AG09309 (cell line): ENCODE measurements around the gene HPS1.

Source experiments
- DNase-seq: peaks from one replicate; pipeline ENCODE4 v3.0.0-alpha.2; 2010; ENCODE audit warnings: low read depth
- H3K4me3 ChIP-seq: 2 replicates; pipeline ENCODE4 v1.5.1; 2011; ENCODE audit warnings: mild to moderate bottlenecking, low read depth, low read length, moderate library complexity; ENCODE audit not compliant: control insufficient read depth
- CTCF ChIP-seq: IDR thresholded peaks from 2 replicates; pipeline ENCODE4 v1.5.1; 2011; ENCODE audit warnings: mild to moderate bottlenecking, low read depth, low read length, inconsistent platforms; ENCODE audit not compliant: insufficient read depth, control insufficient read depth; ENCODE audit errors: missing control alignments

Gene HPS1

GRCh38 chr10:98408799-98409198 is 37.9 kb downstream of the HPS1 start:
- no peak for TF ChIP-seq CTCF
- DNase-seq, result no peak
- H3K4me3 ChIP-seq, result no peak overlapping the region

- no peak for DNase-seq
- TF ChIP-seq CTCF, result no peak
Observed at GRCh38 chr10:98407744-98408241, 38.9 kb downstream of the HPS1 start.

DNA sequence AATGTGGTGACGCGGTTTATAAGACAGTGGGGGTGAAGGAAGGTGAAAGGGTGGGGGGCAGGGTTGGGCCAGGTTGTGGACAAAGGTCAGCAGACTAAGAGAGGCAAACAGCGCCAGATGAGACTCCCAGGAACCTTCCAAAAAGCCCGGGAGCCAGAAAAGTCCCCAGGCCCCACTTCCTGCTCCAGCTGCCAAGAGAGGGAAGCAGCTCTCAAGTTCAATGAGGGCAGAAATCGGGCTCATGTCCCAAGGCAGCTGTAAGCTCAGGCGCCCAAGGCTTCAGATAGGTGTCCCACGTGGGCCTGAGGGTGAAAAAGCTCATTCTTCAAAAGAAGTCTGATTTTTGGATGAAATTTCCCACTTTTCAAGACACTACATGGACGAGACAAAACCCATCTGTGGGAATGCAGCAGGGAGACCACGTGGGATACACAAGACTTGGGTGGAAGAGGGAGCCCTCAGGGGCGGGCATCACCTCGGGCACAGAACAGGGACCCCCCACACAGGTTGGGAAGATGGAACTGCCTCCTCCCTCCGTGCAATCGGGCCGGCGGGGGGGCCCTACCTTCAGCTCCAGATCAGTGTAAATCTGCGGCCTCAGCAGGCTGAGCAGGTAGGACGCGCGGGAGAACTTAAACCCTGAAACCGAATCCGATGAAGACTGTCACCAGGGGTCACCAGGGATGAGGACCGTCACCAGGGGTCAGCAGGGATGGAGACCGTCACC is 39.6 kb downstream of the HPS1 start:
- DNase-seq, result no peak
- no peak for TF ChIP-seq CTCF
- H3K4me3 ChIP-seq, result no peak overlapping the region

More at GRCh38 chr10:98407744-98408241, 38.9 kb downstream of the HPS1 start:
- no peak overlapping the region for H3K4me3 ChIP-seq

- no peak for TF ChIP-seq CTCF
- no peak overlapping the region for H3K4me3 ChIP-seq
- no peak for DNase-seq
Observed at GRCh38 chr10:98405422-98405821, 41.3 kb downstream of the HPS1 start.

DNA sequence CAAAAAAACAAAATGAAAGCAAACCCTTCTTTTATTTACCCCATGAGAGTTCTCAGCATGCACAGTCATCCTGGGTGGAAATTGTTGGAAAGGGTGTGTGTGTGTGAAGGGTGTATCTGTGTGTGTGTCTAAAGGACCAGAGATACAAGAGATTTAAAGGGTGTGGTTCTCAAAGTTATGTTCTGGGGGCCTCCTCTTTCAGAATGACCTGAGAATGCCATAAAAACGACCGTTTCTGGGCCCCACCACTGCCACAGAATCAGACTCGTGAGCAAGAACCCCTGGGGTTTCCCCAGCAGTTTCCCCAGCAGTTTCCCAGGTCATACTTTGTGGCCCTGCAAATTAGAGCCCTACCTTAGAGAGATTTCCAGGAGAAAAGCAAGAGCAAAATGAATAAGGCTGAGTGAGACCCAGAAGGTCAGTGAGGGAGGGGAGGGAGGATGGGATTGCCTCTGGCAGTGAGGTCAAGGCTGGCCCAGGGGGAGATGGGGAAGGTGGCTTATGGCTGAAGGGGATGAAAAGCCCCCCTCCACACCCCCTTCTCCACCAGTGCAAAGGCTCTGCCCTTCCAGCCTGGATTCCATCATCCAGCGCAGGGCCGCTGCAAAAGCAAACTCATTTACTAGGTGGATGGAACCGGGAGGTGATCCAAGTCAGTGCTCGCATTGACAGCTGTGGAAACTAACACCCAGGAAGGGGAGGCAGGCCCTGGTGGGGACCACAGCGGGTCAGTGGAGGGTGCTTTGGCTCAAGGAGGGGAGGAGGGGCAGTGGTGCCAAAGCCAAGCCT is 42.0 kb downstream of the HPS1 start:
- TF ChIP-seq CTCF, result no peak
- H3K4me3 ChIP-seq, result no peak overlapping the region

DNA sequence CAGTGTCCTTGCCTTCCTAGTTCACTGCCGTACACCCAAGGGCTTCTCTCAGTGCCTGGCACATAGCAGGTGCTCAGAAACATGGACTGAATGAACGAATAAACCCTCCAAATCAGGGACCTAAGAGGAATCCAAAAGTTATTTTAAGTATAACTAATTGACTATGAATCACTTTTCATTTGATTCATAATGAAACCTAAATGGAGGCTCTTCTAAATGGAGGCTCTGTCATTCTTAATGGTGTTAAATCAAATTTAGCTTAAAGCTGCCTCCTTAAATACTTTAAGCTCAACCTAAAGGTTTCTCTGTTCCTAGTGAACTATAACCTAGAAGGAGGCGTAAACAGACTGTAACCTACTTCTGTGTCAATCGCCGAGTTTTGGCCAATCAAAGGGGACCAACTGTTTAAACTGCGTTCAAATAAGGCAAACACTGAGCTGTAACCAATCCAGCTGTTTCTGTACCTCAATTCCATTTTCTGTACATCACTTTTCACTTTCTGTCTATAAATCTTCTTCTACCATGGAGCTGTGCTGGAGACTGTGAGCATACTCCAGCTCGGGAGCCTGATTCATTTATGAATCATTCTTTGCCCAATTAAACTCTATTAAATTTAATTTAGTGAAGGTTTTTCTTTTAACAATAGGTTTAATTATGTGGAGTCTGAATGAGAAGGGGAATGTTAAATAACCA is 42.8 kb downstream of the HPS1 start:
- TF ChIP-seq CTCF, result no peak
- H3K4me3 ChIP-seq, result no peak overlapping the region
- DNase-seq, result no peak

More for the DNA sequence above, 42.0 kb downstream of the HPS1 start:
- DNase-seq, result peak; percentile 57
